B cell (primary cell): Measurements from ENCODE around the gene RNF152.

ENCODE experiments used
- EZH2 ChIP-seq: IDR thresholded peaks from 2 replicates; pipeline ENCODE4 v1.6.1; 2012; ENCODE audit warnings: borderline replicate concordance, low read depth, mild to moderate bottlenecking, moderate library complexity, low read length; ENCODE audit not compliant: insufficient read depth, poor library complexity, severe bottlenecking
- TF ChIP-seq, protein P1 (sequence below): fragments of 200-600 bp; IDR thresholded peaks from one replicate; pipeline ENCODE4 v1.8.0; 2022; ENCODE audit warnings: antibody characterized with exemption, mild to moderate bottlenecking

DNA sequence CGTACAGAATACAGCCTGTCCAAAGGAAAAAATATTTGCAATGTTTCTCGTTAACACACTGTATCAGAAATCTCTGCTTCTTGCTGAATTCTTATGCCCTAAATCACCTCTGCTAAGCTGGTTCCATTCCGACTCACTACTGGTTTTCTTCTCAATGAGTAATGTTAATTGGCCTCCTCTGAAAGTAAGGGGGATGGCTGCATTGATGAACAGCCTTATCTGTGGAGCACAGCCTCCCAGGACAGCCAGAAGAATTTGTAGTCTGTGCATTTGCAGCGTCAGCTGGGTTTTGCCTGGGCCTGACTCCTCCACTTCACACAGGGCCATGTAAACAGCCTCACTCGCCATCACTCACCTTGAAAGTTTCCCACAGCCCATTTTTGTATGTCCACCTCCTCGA is 127.7 kb downstream of the RNF152 start:
- TF ChIP-seq, protein P1, sequence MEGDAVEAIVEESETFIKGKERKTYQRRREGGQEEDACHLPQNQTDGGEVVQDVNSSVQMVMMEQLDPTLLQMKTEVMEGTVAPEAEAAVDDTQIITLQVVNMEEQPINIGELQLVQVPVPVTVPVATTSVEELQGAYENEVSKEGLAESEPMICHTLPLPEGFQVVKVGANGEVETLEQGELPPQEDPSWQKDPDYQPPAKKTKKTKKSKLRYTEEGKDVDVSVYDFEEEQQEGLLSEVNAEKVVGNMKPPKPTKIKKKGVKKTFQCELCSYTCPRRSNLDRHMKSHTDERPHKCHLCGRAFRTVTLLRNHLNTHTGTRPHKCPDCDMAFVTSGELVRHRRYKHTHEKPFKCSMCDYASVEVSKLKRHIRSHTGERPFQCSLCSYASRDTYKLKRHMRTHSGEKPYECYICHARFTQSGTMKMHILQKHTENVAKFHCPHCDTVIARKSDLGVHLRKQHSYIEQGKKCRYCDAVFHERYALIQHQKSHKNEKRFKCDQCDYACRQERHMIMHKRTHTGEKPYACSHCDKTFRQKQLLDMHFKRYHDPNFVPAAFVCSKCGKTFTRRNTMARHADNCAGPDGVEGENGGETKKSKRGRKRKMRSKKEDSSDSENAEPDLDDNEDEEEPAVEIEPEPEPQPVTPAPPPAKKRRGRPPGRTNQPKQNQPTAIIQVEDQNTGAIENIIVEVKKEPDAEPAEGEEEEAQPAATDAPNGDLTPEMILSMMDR, result no peak
- TF ChIP-seq EZH2, result no peak
